Measurements from ENCODE around the gene AP5Z1. TPM values are rescaled to one million over a fixed set of nuclear protein-coding genes. Genes with fewer than 3 reads are reported as not detected.

The AP5Z1 gene
- total RNA-seq, 4 donors from 2014 or later = 36.6 to 111 (median 44.5) TPM

DNA sequence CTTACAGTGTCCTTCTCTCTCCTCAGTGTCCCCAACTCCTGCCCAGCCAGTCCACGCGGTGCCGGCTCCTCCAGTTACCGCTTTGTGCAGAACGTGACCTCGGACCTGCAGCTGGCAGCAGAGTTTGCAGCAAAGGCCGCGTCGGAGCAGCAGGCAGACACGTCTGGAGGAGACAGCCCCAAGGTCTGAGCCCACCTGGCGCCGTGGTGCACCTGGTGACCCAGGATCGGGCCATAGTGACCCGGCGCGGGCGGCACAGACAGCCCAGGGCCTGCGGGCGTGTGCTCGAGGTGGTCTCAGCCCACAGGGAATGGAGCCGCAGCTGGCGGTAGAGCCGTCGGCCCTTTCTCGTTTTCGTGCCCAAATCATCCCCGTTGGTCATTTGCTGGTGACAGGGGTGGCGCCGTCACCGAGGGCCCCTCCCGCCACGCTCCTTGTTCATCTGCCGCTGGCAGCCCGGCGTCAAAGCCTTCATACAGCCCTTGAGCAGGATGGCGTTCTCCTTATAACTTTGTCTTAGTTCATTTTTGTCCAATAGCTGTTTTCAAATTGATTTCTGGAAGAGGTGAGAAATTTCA lies 20.9 kb upstream of the AP5Z1 start:
- in situ Hi-C loops (cut with MboI; ENCODE audit: low pct_ligation_motif_present in 1 of 4, low pct_unique_long_range_greater_than_20kb in 1 of 4, low sequenced_read_pairs in 3 of 4) (loop anchor here in 3 of 4 donors (10.0 to 25.0 kb wide), 2 partner anchors 110 to 142 kb away; no protein-coding TSS in a partner anchor), intact Hi-C loops (cut with DNase I; ENCODE audit: low total_unique reads) (loop anchor here (1.0 to 5.0 kb wide), 2 partner anchors 31 to 112 kb away; no protein-coding TSS in a partner anchor)
- H3K36me3 ChIP-seq = peaks cover 0 to 37% (median 15%) of the 10 kb centered on the region in 4 donors
- TF ChIP-seq CTCF (IDR thresholded peaks at IDR 0.05) (no peak), POLR2A (IDR thresholded peaks at IDR 0.05) (no peak), POLR2AphosphoS5 (IDR thresholded peaks at IDR 0.05) (no peak), EP300 (IDR thresholded peaks at IDR 0.05; ENCODE audit: low read depth) (no peak)
- H3K4me3 ChIP-seq = no peak overlapping the region
- H3K9me3 ChIP-seq = no peaks in the 10 kb centered on the region
- no peaks in the 10 kb centered on the region for H3K27me3 ChIP-seq
- H3K4me1 ChIP-seq = peaks cover 0 to 3% (median 0%) of the 10 kb centered on the region in 4 donors
- H3K27ac ChIP-seq = no peak overlapping the region
- no peak for DNase-seq
- 82 to 93% methylated on average over 8 to 36 of the region's 36 CpGs for WGBS, 2 donors (ENCODE audit: low coverage in 1 of 2)

- H3K27ac ChIP-seq = no peak overlapping the region
- no peaks in the 10 kb centered on the region for H3K9me3 ChIP-seq
- in situ Hi-C loops (cut with MboI; ENCODE audit: low pct_ligation_motif_present in 1 of 4, low pct_unique_long_range_greater_than_20kb in 1 of 4, low sequenced_read_pairs in 3 of 4) = loop anchor here in 3 of 4 donors (10.0 to 25.0 kb wide), 2 partner anchors 110 to 143 kb away; no protein-coding TSS in a partner anchor
- H3K4me1 ChIP-seq = peaks cover 0 to 3% (median 0%) of the 10 kb centered on the region in 4 donors
- no peak for TF ChIP-seq EP300 (IDR thresholded peaks at IDR 0.05; ENCODE audit: low read depth)
- TF ChIP-seq POLR2AphosphoS5 (IDR thresholded peaks at IDR 0.05) = no peak
- no peak for TF ChIP-seq POLR2A (IDR thresholded peaks at IDR 0.05)
- no peak for TF ChIP-seq CTCF (IDR thresholded peaks at IDR 0.05)
- peaks cover 0 to 38% (median 18%) of the 10 kb centered on the region in 4 donors for H3K36me3 ChIP-seq
- WGBS, 2 donors (ENCODE audit: low coverage in 1 of 2) = 97 to 100% methylated on average over 2 to 24 of the region's 24 CpGs
- H3K27me3 ChIP-seq = no peaks in the 10 kb centered on the region
- H3K4me3 ChIP-seq = no peak overlapping the region
- DNase-seq = no peak
- intact Hi-C loops (cut with DNase I; ENCODE audit: low total_unique reads) = loop anchor here (1.0 kb wide), 1 partner anchor 30 kb away; no protein-coding TSS in a partner anchor
Observed at GRCh38 chr7:4755045-4755444, 20.4 kb upstream of the AP5Z1 start.

DNA sequence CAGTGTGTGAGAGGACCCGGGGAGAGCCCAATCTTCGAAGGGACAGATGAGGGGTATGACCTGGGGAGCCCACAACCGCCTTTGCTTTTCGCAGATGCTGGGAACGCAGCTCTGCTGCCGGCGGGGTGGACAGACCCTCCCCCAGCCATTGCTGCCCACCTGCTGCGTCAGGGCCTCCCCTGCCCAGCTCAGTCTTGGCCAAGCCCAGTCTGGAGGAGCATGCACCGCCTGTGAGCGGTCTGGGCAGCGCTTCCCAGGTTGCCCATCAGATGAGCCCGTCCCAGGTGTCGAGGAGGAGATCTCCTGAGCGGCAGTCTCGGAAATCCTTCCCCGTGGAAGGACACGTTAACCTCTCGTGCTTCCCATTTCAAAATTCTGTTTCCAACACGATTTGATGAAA lies 17.3 kb upstream of the AP5Z1 start:
- Histone ChIP-seq H3K9me3 (no peaks in the 10 kb centered on the region), H3K4me3 (no peak overlapping the region), H3K27me3 (no peaks in the 10 kb centered on the region), H3K36me3 (peaks cover 0 to 67% (median 28%) of the 10 kb centered on the region in 4 donors), H3K27ac (no peak overlapping the region), H3K4me1 (peaks cover 0 to 3% (median 0%) of the 10 kb centered on the region in 4 donors)
- TF ChIP-seq CTCF (IDR thresholded peaks at IDR 0.05) (no peak), POLR2AphosphoS5 (IDR thresholded peaks at IDR 0.05) (no peak), POLR2A (IDR thresholded peaks at IDR 0.05) (no peak), EP300 (IDR thresholded peaks at IDR 0.05; ENCODE audit: low read depth) (no peak)
- no peak for DNase-seq
- intact Hi-C loops (cut with DNase I; ENCODE audit: low total_unique reads) (no loop called here), in situ Hi-C loops (cut with MboI; ENCODE audit: low pct_ligation_motif_present in 1 of 4, low pct_unique_long_range_greater_than_20kb in 1 of 4, low sequenced_read_pairs in 3 of 4) (loop anchor here in 3 of 4 donors (10.0 to 25.0 kb wide), 2 partner anchors 113 to 146 kb away; no protein-coding TSS in a partner anchor)
- 91 to 95% methylated on average over 4 to 19 of the region's 19 CpGs for WGBS, 2 donors (ENCODE audit: low coverage in 1 of 2)

DNA sequence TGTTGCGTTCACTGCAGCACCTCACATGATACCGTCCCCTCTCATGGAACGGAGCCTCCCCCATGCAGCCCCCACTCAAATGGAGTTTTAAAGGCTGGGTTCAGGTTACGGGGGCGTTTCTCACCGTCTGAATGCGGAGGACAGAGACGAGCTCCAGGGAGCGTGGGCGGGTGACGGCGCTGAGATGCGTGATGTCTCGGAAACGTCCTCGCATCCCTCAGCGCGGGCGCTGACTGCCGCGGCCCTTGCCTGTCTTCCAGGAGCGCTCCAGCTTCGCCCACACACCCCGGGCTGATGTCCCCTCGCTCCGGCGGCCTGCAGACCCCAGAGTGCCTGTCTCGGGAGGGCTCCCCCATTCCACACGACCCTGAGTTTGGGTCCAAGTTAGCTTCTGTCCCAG lies 16.6 kb upstream of the AP5Z1 start:
- Histone ChIP-seq H3K4me1 (peaks cover 0 to 3% (median 0%) of the 10 kb centered on the region in 4 donors), H3K4me3 (no peak overlapping the region), H3K9me3 (no peaks in the 10 kb centered on the region), H3K27ac (no peak overlapping the region), H3K36me3 (peaks cover 0 to 74% (median 32%) of the 10 kb centered on the region in 4 donors), H3K27me3 (no peaks in the 10 kb centered on the region)
- WGBS, 2 donors (ENCODE audit: low coverage in 1 of 2) = 96% methylated on average over 29 of the region's 29 CpGs; no CpG with 5 or more reads in 1 of the 2 donors
- in situ Hi-C loops (cut with MboI; ENCODE audit: low pct_ligation_motif_present in 1 of 4, low pct_unique_long_range_greater_than_20kb in 1 of 4, low sequenced_read_pairs in 3 of 4) (loop anchor here in 3 of 4 donors (10.0 to 25.0 kb wide), 2 partner anchors 114 to 146 kb away; no protein-coding TSS in a partner anchor), intact Hi-C loops (cut with DNase I; ENCODE audit: low total_unique reads) (no loop called here)
- TF ChIP-seq EP300 (IDR thresholded peaks at IDR 0.05; ENCODE audit: low read depth) (no peak), POLR2A (IDR thresholded peaks at IDR 0.05) (no peak), CTCF (IDR thresholded peaks at IDR 0.05) (no peak), POLR2AphosphoS5 (IDR thresholded peaks at IDR 0.05) (no peak)
- no peak for DNase-seq

Measured in transverse colon (tissue), 4 donors.